Suppressor macrophage treated with lipopolysaccharide for 1 hour (primary cell): ENCODE data around the gene HDAC3.

Experiments
- DNase-seq, 3 donors: peaks; one replicate each; pipeline ENCODE4 v3.0.0-alpha.2; 2020 to 2022

HDAC3 gene

GRCh38 chr5:141598391-141599345 is 38.0 kb downstream of the HDAC3 start:
- no peak for DNase-seq

DNA sequence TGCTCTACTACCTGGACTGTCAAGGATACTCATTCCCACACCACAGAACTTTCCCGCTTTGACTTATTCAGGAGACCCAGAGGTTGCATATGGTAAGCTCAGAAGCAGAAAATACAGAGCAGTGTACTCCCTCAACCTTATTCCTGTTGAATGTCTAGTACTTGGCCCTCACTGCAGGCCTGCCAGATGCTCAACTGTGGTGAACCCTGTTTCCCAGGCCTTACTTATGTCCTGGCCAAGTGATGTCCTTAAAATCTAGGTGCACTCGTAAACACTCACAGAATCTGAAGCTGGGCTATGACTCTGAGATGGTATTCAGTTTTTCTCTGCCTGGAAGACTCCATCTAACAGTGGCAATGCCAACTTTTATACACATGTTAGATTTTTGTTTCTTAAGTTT is 38.8 kb downstream of the HDAC3 start:
- no peak for DNase-seq

GRCh38 chr5:141597394-141597793 is 39.3 kb downstream of the HDAC3 start:
- DNase-seq = peak; percentile 31 to 72 (median 63)

DNA sequence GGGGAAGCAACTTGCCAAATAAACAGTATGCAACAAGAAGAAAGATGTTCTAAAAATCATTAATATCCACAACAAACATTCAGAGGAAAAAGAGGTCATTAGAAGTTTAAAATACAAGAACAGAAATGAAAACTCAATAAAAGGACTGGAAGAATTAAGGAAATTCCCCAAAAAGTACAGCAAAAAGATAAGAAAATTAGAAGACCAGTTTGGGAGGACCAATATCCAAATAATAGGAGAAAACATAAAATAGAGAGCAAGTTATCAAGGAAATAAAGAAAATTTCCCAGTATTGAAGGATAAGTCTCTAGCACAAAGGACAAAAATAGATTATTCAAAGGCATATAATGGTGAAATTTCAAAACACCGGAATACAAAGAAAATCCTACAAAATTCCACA is 39.8 kb downstream of the HDAC3 start:
- DNase-seq = no peak

DNA sequence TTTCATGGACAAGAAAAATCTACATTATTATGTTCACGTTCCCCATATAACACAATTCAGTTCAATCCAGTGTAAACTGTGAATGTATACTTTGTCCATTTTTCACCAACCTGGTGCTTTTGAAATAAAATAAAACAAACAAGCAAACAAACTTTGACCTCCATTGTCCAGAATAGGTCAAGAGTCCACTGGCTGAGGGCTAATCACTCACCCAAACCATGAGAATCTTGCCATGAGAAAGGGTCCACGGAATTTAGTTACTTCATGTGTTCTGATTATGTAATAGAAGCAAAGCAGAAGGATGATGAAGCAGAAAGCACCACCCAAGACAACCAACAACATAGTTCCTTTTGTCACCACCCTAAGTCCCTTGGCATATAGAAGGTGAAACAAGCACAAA is 46.5 kb downstream of the HDAC3 start:
- peak; percentile 53 to 74 (median 65) for DNase-seq

DNA sequence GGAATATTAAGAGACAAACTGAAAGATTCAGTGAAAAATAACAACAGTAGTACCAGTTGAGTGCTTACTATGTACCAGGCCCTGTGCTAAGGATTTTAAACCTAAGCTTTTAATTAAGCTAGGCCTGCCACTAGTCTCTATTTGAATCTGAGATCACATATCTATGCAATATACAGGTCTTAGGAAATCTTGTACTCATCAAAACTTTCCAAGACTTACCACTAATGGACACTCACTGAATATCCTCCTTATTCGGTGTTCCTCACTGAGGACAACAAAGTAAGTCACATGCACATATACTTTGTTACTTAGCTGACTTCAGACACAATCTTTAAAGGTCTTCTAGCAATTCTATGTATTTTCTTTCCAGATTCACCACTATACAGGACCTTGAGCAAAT is 50.4 kb downstream of the HDAC3 start:
- peak; percentile 31 to 53 (median 52) for DNase-seq

DNA sequence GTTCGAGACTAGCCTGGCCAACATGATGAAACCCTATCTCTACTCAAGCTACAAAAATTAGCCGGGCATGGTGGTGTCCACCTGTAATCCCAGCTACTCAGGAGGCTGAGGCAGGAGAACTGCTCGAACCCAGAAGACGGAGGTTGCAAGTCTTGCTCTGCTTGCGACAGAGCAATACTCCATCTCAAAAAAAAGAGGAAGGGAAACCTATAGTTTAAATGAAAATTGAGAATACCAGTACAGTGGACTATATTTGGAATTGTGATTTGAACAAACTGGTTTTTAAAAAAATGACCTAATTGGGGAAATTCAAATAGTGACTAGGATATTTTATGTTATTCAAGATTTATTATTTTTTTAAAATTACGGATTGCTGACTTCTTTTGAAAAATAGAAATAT is 51.1 kb downstream of the HDAC3 start:
- DNase-seq = peak; percentile 17 to 48 (median 29)

- no peak for DNase-seq
Measured at GRCh38 chr5:141574122-141574510, 62.5 kb downstream of the HDAC3 start.

DNA sequence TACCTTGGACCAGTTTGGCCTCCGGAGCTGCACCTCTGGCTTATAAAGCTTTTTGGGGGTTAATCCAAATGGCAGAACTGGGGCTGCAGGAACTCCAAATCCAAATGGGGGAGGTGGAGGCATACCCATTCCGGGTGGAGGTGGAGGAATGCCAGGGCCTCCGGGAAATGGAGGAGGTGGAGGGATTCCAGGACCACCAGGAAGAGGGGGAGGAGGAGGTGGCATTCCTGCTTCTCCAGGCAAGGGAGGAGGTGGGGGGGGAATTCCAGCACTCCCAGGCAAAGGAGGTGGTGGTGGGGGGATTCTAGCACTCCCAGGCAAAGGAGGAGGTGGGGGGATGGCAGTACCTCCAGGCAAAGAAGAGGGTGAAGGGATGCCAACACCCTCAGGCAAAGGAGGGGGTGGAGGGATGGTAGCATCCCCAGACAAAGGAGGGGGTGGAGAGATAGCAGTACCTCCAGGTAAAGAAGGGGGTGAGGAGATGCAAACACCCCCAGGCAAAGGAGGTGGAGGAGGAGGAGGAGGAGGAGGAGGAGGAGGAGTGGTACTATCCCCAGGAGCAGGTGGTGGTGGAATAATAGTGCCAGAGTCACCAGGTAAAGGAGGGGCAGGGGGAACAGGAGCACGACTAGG is 63.0 kb downstream of the HDAC3 start:
- DNase-seq = no peak
